ENCODE data around the gene TMEM18. TPM values are rescaled to one million over a fixed set of nuclear protein-coding genes. Genes with fewer than 3 reads are reported as not detected.
A peak's percentile ranks its signal among the peaks of the same experiment; 100 is the strongest.

TMEM18 gene
- total RNA-seq (10 to 100 TPM in 3 of 5 donors, 1 to 10 TPM in 2; 1.4 to 20.7 (median 12.9) TPM), polyA plus RNA-seq (10 to 100 TPM; 12.6 to 31.1 (median 17.3) TPM)
- long read RNA-seq, donor 1, transcript TMEM18-201 (5 exons, 2,762 nt), result major isoform, 7 of 11 reads
- long read RNA-seq, donor 1, partial matches to known transcripts, result 0 of 11 reads
- long read RNA-seq, donor 1, other reads (novel, unspliced or antisense), result 0 of 11 reads
- long read RNA-seq, donor 2, transcript TMEM18-201 (5 exons, 2,762 nt), result major isoform, 13 of 20 reads
- long read RNA-seq, donor 2, transcript TMEM18-207 (4 exons, 1,767 nt), result minor isoform, 6 of 20 reads
- long read RNA-seq, donor 2, partial matches to known transcripts, result 0 of 20 reads
- long read RNA-seq, donor 2, other reads (novel, unspliced or antisense), result 0 of 20 reads
- long read RNA-seq, donor 3, transcript TMEM18-201 (5 exons, 2,762 nt), result major isoform, 12 of 17 reads
- long read RNA-seq, donor 3, partial matches to known transcripts, result 0 of 17 reads
- long read RNA-seq, donor 3, other reads (novel, unspliced or antisense), result 0 of 17 reads
- long read RNA-seq, donor 4, partial matches to known transcripts, result 0 of 2 reads
- long read RNA-seq, donor 4, other reads (novel, unspliced or antisense), result 0 of 2 reads
- long read RNA-seq, donor 5, transcript TMEM18-201 (5 exons, 2,762 nt), result major isoform, 13 of 17 reads
- long read RNA-seq, donor 5, partial matches to known transcripts, result 0 of 17 reads
- long read RNA-seq, donor 5, other reads (novel, unspliced or antisense), result 0 of 17 reads
- long read RNA-seq, donor 6, result 0 reads
- long read RNA-seq, donor 7, transcript TMEM18-201 (5 exons, 2,762 nt), result major isoform, 29 of 33 reads
- long read RNA-seq, donor 7, partial matches to known transcripts, result 0 of 33 reads
- long read RNA-seq, donor 7, other reads (novel, unspliced or antisense), result 0 of 33 reads
- long read RNA-seq, donor 8, transcript TMEM18-201 (5 exons, 2,762 nt), result major isoform, 15 of 23 reads
- long read RNA-seq, donor 8, partial matches to known transcripts, result 0 of 23 reads
- long read RNA-seq, donor 8, other reads (novel, unspliced or antisense), result 0 of 23 reads
- long read RNA-seq, donor 9, transcript TMEM18-201 (5 exons, 2,762 nt), result major isoform, 11 of 19 reads
- long read RNA-seq, donor 9, transcript TMEM18-208 (2 exons, 1,706 nt), result minor isoform, 5 of 19 reads
- long read RNA-seq, donor 9, partial matches to known transcripts, result 0 of 19 reads
- long read RNA-seq, donor 9, other reads (novel, unspliced or antisense), result 0 of 19 reads
- long read RNA-seq, donor 10, transcript TMEM18-201 (5 exons, 2,762 nt), result major isoform, 7 of 8 reads
- long read RNA-seq, donor 10, partial matches to known transcripts, result 0 of 8 reads
- long read RNA-seq, donor 10, other reads (novel, unspliced or antisense), result 0 of 8 reads

DNA sequence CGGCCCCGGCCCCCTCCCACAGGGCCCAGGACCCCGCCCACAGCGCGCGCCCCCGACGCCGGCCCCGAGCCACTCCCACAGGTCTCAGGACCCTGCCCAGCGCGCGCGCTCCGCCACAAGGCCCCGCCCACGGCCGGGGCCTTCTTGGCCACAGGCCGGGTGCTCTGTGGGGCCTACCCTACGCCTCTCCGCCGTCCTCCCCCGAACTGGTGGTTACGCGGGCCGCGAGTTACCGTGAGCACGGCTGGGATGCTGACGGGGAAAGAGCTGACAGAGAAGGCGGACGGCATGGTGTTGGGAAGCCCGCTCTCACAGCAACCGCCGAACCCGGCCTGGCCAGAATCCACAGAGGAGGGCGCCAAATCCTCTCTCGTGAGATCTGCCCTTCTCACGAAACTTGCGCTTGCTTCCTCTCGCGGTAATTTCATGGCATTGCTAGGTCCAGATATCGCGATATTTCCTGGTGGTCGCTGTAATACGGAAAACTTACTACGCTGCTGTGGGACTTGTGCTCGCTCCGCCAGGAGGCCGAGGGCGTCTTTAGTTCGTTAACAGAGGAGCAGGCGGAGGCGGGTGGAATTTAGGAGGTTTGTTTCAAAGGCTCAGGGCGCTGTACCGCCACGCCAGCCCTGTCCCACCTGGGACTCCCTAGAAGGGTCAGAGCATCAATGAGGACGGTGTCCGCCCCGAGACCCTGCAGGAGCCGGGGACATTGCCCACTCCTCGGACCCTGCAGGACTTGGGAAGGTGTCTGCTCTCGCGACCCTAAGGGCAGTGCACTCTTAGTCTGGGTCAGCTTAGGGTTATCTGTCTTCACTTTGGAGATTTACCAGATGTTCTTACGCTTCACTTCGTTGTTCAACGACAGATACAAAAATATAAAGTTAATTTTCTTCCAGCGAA is at the start of gene TMEM18:
TSS of gene TMEM18 (minus strand) at position 351 of the 903 bp plus-strand sequence. CDS start at position 290, 61 bp downstream.
- Histone ChIP-seq H3K27me3 (no peaks in the 10 kb centered on the region), H3K4me1 (peaks cover 0 to 35% (median 21%) of the 10 kb centered on the region in 4 donors), H3K36me3 (peaks cover 4 to 29% (median 21%) of the 10 kb centered on the region in 4 donors), H3K4me3 (peak within 1 kb of the TSS; percentile 67 to 81 (median 72)), H3K9me3 (no peaks in the 10 kb centered on the region), H3K27ac (peak within 1 kb of the TSS; percentile 91 to 99 (median 98))
- intact Hi-C loops (cut with DNase I; ENCODE audit: low total_unique reads), result no loop called here
- DNase-seq, result peak; percentile 98 to 99
- WGBS, 5 donors, result 0 to 1% (median 0%) methylated on average over 37 to 68 of the region's 68 CpGs
- TF ChIP-seq EP300 (IDR thresholded peaks at IDR 0.05) (no peak), POLR2AphosphoS5 (IDR thresholded peaks at IDR 0.05) (peak; percentile 61 to 96 (median 95)), POLR2A (IDR thresholded peaks at IDR 0.05) (peak in 2 of 4 donors; percentile 74 to 78)
- TF ChIP-seq, protein P1, sequence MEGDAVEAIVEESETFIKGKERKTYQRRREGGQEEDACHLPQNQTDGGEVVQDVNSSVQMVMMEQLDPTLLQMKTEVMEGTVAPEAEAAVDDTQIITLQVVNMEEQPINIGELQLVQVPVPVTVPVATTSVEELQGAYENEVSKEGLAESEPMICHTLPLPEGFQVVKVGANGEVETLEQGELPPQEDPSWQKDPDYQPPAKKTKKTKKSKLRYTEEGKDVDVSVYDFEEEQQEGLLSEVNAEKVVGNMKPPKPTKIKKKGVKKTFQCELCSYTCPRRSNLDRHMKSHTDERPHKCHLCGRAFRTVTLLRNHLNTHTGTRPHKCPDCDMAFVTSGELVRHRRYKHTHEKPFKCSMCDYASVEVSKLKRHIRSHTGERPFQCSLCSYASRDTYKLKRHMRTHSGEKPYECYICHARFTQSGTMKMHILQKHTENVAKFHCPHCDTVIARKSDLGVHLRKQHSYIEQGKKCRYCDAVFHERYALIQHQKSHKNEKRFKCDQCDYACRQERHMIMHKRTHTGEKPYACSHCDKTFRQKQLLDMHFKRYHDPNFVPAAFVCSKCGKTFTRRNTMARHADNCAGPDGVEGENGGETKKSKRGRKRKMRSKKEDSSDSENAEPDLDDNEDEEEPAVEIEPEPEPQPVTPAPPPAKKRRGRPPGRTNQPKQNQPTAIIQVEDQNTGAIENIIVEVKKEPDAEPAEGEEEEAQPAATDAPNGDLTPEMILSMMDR (IDR thresholded peaks at IDR 0.05), result peak in 4 of 7 experiments; percentile 16 to 45 (median 28)

DNA sequence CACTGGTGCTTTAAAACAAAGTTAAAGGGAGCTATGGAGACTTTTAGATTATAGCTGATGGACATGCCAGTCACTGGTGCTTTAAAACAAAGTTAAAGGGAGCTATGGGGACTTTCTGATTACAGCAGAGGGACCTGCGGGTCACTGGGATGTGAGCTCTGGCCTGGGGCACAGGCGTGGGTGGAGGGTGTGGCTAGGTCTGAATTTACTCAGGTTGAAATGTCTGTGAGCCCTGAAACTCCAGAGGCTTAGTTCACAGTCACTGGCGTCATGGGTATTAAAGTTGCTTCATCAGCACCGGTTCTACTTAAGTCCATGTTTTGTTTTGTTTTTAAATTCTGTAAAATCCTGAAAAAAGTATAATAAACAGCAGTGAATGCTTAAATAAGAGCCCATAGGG is 49.0 kb upstream of the TMEM18 start:
- intact Hi-C loops (cut with DNase I; ENCODE audit: low total_unique reads), result no loop called here
- WGBS, 5 donors, result 37 to 48% (median 41%) methylated on average over 4 of the region's 4 CpGs
- no peaks in the 10 kb centered on the region for H3K9me3 ChIP-seq
- no peak overlapping the region for H3K27ac ChIP-seq
- peaks cover 0 to 6% (median 0%) of the 10 kb centered on the region in 4 donors for H3K4me1 ChIP-seq
- H3K36me3 ChIP-seq, result no peaks in the 10 kb centered on the region
- TF ChIP-seq, protein P1 (IDR thresholded peaks at IDR 0.05), result no peak
- TF ChIP-seq POLR2A (IDR thresholded peaks at IDR 0.05), result no peak
- no peak for TF ChIP-seq POLR2AphosphoS5 (IDR thresholded peaks at IDR 0.05)
- TF ChIP-seq EP300 (IDR thresholded peaks at IDR 0.05), result no peak
- H3K27me3 ChIP-seq, result peaks cover 0 to 9% (median 0%) of the 10 kb centered on the region in 3 donors
- no peak for DNase-seq
- no peak overlapping the region for H3K4me3 ChIP-seq

DNA sequence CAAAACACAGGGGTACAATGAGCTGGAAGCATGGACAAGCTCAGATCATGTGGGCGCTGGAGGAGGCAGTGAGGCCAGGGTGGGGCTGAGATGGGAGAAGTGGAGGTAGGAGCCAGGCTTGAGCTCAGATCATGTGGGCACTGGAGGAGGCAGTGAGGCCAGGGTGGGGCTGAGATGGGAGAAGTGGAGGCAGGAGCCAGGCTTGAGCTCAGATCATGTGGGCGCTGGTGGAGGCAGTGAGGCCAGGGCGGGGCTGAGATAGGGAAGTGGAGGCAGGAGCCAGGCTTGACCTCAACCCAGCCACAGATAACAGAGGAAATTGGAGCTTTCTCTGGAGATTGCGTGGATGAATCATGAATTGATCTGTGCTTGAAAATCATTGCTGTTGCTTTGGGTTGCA is 48.3 kb upstream of the TMEM18 start:
- Histone ChIP-seq H3K9me3 (no peaks in the 10 kb centered on the region), H3K4me3 (no peak overlapping the region), H3K27me3 (peaks cover 0 to 9% (median 0%) of the 10 kb centered on the region in 3 donors), H3K4me1 (peaks cover 0 to 6% (median 0%) of the 10 kb centered on the region in 4 donors), H3K27ac (no peak overlapping the region), H3K36me3 (no peaks in the 10 kb centered on the region)
- no peak for TF ChIP-seq POLR2AphosphoS5 (IDR thresholded peaks at IDR 0.05)
- TF ChIP-seq, protein P1 (IDR thresholded peaks at IDR 0.05), result no peak
- TF ChIP-seq EP300 (IDR thresholded peaks at IDR 0.05), result no peak
- TF ChIP-seq POLR2A (IDR thresholded peaks at IDR 0.05), result no peak
- intact Hi-C loops (cut with DNase I; ENCODE audit: low total_unique reads), result no loop called here
- WGBS, 5 donors, result 65 to 82% (median 78%) methylated on average over 4 of the region's 4 CpGs
- DNase-seq, result no peak
